ENCODE results near the gene ARHGEF1. TPM values are rescaled to one million over a fixed set of nuclear protein-coding genes. Genes with fewer than 3 reads are reported as not detected.

Gene ARHGEF1
- total and polyA plus RNA-seq, 12 donors: 20.2 to 143 (median 30.2) TPM

GRCh38 chr19:41897181-41897580 lies 14.2 kb downstream of the ARHGEF1 start:
- ATAC-seq (no peak), DNase-seq (no peak)
- no peak for TF ChIP-seq CTCF (IDR thresholded peaks at IDR 0.05)
- WGBS, 2 donors: 100% methylated on average over 2 to 3 of the region's 3 CpGs
- Histone ChIP-seq H3K27me3 (no peaks in the 10 kb centered on the region), H3K9me3 (no peaks in the 10 kb centered on the region), H3K4me1 (peaks cover 0 to 8% (median 0%) of the 10 kb centered on the region in 9 donors), H3K4me3 (no peak overlapping the region), H3K36me3 (peaks cover 3 to 84% (median 59%) of the 10 kb centered on the region in 9 donors), H3K27ac (no peak overlapping the region)
- intact Hi-C loops (cut with DNase I): no loop called here

- no peak overlapping the region for H3K4me3 ChIP-seq
- H3K27me3 ChIP-seq: no peaks in the 10 kb centered on the region
- no peak overlapping the region for H3K27ac ChIP-seq
- ATAC-seq: no peak
- TF ChIP-seq CTCF (IDR thresholded peaks at IDR 0.05): no peak
- no peak for DNase-seq
- intact Hi-C loops (cut with DNase I): no loop called here
- peaks cover 0 to 3% (median 0%) of the 10 kb centered on the region in 9 donors for H3K4me1 ChIP-seq
- H3K9me3 ChIP-seq: no peaks in the 10 kb centered on the region
- peaks cover 0 to 84% (median 59%) of the 10 kb centered on the region in 9 donors for H3K36me3 ChIP-seq
- 90 to 93% methylated on average over 24 of the region's 24 CpGs for WGBS, 2 donors
These were observed 14.8 kb downstream of the ARHGEF1 start for GRCh38 chr19:41897820-41898219.

- ATAC-seq: no peak
- intact Hi-C loops (cut with DNase I): no loop called here
- Histone ChIP-seq H3K4me1 (no peaks in the 10 kb centered on the region), H3K27me3 (no peaks in the 10 kb centered on the region), H3K27ac (no peak overlapping the region), H3K36me3 (peaks cover 0 to 85% (median 61%) of the 10 kb centered on the region in 9 donors), H3K4me3 (no peak overlapping the region), H3K9me3 (no peaks in the 10 kb centered on the region)
- TF ChIP-seq CTCF (IDR thresholded peaks at IDR 0.05): no peak
- DNase-seq: no peak
- WGBS, 2 donors: 91 to 94% methylated on average over 15 of the region's 15 CpGs
These were observed 15.3 kb downstream of the ARHGEF1 start for GRCh38 chr19:41898235-41898634.

GRCh38 chr19:41901707-41902360 lies 18.9 kb downstream of the ARHGEF1 start:
- intact Hi-C loops (cut with DNase I): no loop called here
- Histone ChIP-seq H3K27ac (no peak overlapping the region), H3K27me3 (no peaks in the 10 kb centered on the region), H3K4me1 (no peaks in the 10 kb centered on the region), H3K36me3 (peaks cover 0 to 98% (median 71%) of the 10 kb centered on the region in 9 donors), H3K9me3 (no peaks in the 10 kb centered on the region), H3K4me3 (no peak overlapping the region)
- TF ChIP-seq CTCF (IDR thresholded peaks at IDR 0.05): no peak
- DNase-seq: no peak
- WGBS, 2 donors: 94 to 96% methylated on average over 21 of the region's 21 CpGs
- no peak for ATAC-seq
